B cell (primary cell): Measurements from ENCODE around the gene HERC4.

Source experiments
- CTCF ChIP-seq: fragments of 200-600 bp; IDR thresholded peaks from one replicate; pipeline ENCODE4 v1.8.0; 2022; ENCODE audit warnings: antibody characterized with exemption, mild to moderate bottlenecking
- EZH2 ChIP-seq: IDR thresholded peaks from 2 replicates; pipeline ENCODE4 v1.6.1; 2012; ENCODE audit warnings: borderline replicate concordance, low read depth, mild to moderate bottlenecking, moderate library complexity, low read length; ENCODE audit not compliant: insufficient read depth, poor library complexity, severe bottlenecking

- TF ChIP-seq CTCF (no peak), EZH2 (no peak)
Observed at GRCh38 chr10:67935223-67935622, 139.9 kb downstream of the HERC4 start.
